IMR-90 (cell line): Measurements from ENCODE around the gene TALDO1. TPM values are rescaled to one million over a fixed set of nuclear protein-coding genes. Genes with fewer than 3 reads are reported as not detected.

Experiments used
- ATAC-seq: fragments of 200-7000 bp; cut with Tn5 transposase; 2 replicates; pipeline ENCODE4 v1.9.1; 2020; ENCODE audit warnings: low read depth, mild to moderate bottlenecking, moderate library complexity
- BruUV-seq: library from RNA; stranded (reverse); fragments of 400-500 nt; replicated peaks from 2 replicates; lab custom pipeline; 2021; lab: Mats Ljungman, UMichigan
- CTCF ChIA-PET: fragments of 300-600 bp; formaldehyde crosslinking; extraction: SDS; loops from one replicate; lab custom pipeline; 2021; ENCODE audit warnings: antibody characterized with exemption; lab: Yijun Ruan, JAX
- POLR2A ChIA-PET: fragments of 300-600 bp; sonication (Branson Sonifier 250); formaldehyde crosslinking; loops from one replicate; lab custom pipeline; 2022; ENCODE audit warnings: antibody characterized with exemption; ENCODE audit not compliant: unreplicated experiment; lab: Charles Lee
- DNase-seq: peaks from one replicate; pipeline ENCODE4 v3.0.0; 2013
- H2AFZ ChIP-seq: replicated peaks from 2 replicates; pipeline ENCODE3; 2013; ENCODE audit warnings: low read length, mild to moderate bottlenecking; ENCODE audit not compliant: poor library complexity
- H2AK5ac ChIP-seq: 2 replicates; pipeline ENCODE4 v1.6.1; 2013; ENCODE audit warnings: low read depth, low read length, inconsistent platforms
- H2AK9ac ChIP-seq: replicated peaks from 2 replicates; pipeline ENCODE3; 2013; ENCODE audit warnings: mild to moderate bottlenecking, low read depth, low read length, moderate library complexity; ENCODE audit not compliant: poor library complexity
- H2BK120ac ChIP-seq: 2 replicates; pipeline ENCODE4 v1.6.1; 2013; ENCODE audit warnings: low read depth, low read length, inconsistent platforms
- H2BK15ac ChIP-seq: 3 replicates; pipeline ENCODE4 v1.6.1; 2013; ENCODE audit warnings: low read depth, low read length, inconsistent platforms
- H2BK20ac ChIP-seq: 2 replicates; pipeline ENCODE4 v1.6.1; 2013; ENCODE audit warnings: low read depth, mild to moderate bottlenecking, inconsistent platforms, low read length, moderate library complexity
- H2BK5ac ChIP-seq: 2 replicates; pipeline ENCODE4 v1.6.1; 2013; ENCODE audit warnings: mild to moderate bottlenecking, low read depth, low read length, inconsistent platforms; ENCODE audit not compliant: poor library complexity, severe bottlenecking
- H3K14ac ChIP-seq: replicated peaks from 2 replicates; pipeline ENCODE4 v1.6.1; 2013; ENCODE audit warnings: low read depth, low read length, inconsistent platforms
- H3K18ac ChIP-seq: 2 replicates; pipeline ENCODE4 v1.6.1; 2013; ENCODE audit warnings: low read depth, low read length, control low read depth
- H3K23ac ChIP-seq: 2 replicates; pipeline ENCODE4 v1.6.1; 2013; ENCODE audit warnings: low read depth, low read length, inconsistent platforms
- H3K27ac ChIP-seq: 2 replicates; pipeline ENCODE4 v1.5.1; 2013; ENCODE audit warnings: mild to moderate bottlenecking, control low read depth, low read length; ENCODE audit not compliant: insufficient read depth
- H3K27me3 ChIP-seq: 2 replicates; pipeline ENCODE4 v1.6.1; 2013; ENCODE audit warnings: low read length; ENCODE audit not compliant: control insufficient read depth, insufficient read depth
- H3K36me3 ChIP-seq: 2 replicates; pipeline ENCODE4 v1.6.1; 2013; ENCODE audit warnings: low read length, mixed read lengths; ENCODE audit not compliant: control insufficient read depth, insufficient read depth
- H3K4ac ChIP-seq: 2 replicates; pipeline ENCODE4 v1.6.1; 2013; ENCODE audit warnings: low read depth, low read length, inconsistent platforms
- H3K4me1 ChIP-seq: 2 replicates; pipeline ENCODE4 v1.6.1; 2013; ENCODE audit warnings: low read length, mixed read lengths; ENCODE audit not compliant: control insufficient read depth, insufficient read depth
- H3K4me2 ChIP-seq: 2 replicates; pipeline ENCODE4 v1.6.1; 2013; ENCODE audit warnings: low read depth, mild to moderate bottlenecking, control low read depth, low read length, moderate library complexity
- H3K4me3 ChIP-seq: 2 replicates; pipeline ENCODE4 v1.5.1; 2013; ENCODE audit warnings: low read depth, mild to moderate bottlenecking, control low read depth, low read length, moderate library complexity; ENCODE audit not compliant: insufficient read depth
- H3K56ac ChIP-seq: 2 replicates; pipeline ENCODE4 v1.6.1; 2013; ENCODE audit warnings: low read length, inconsistent platforms; ENCODE audit not compliant: insufficient read depth; ENCODE audit errors: extremely low read depth
- H3K79me1 ChIP-seq, 2 experiments: 2 replicates each; pipeline ENCODE4 v1.6.1; 2013; ENCODE audit warnings: low read length in 2 of 2, inconsistent platforms in 1 of 2, low read depth in 1 of 2
- H3K9ac ChIP-seq: 2 replicates; pipeline ENCODE4 v1.6.1; 2013; ENCODE audit warnings: low read depth, low read length, control low read depth
- H3K9me1 ChIP-seq: 2 replicates; pipeline ENCODE4 v1.6.1; 2013; ENCODE audit warnings: low read length, inconsistent platforms; ENCODE audit not compliant: insufficient read depth
- H3K9me3 ChIP-seq: 2 replicates; pipeline ENCODE4 v1.6.1; 2013; ENCODE audit warnings: low read length; ENCODE audit not compliant: control insufficient read depth, insufficient read depth
- H4K20me1 ChIP-seq: 2 replicates; pipeline ENCODE4 v1.6.1; 2013; ENCODE audit warnings: low read length, inconsistent platforms; ENCODE audit not compliant: insufficient read depth
- H4K5ac ChIP-seq: 2 replicates; pipeline ENCODE4 v1.6.1; 2013; ENCODE audit warnings: mild to moderate bottlenecking, low read depth, low read length, control low read depth
- H4K8ac ChIP-seq, 2 experiments: 2 replicates each; pipeline ENCODE4 v1.6.1; 2013; ENCODE audit warnings: low read depth in 2 of 2, low read length in 2 of 2, control low read depth in 1 of 2, inconsistent platforms in 1 of 2
- H4K91ac ChIP-seq: 2 replicates; pipeline ENCODE4 v1.6.1; 2013; ENCODE audit warnings: low read depth, low read length, inconsistent platforms; ENCODE audit not compliant: insufficient read depth
- CEBPB ChIP-seq: IDR thresholded peaks from 2 replicates; pipeline ENCODE4 v1.6.1; 2012; ENCODE audit warnings: low read depth, low read length, improper control_type of control experiment
- FOS ChIP-seq: fragments of 150-350 bp; IDR thresholded peaks from 2 replicates; pipeline ENCODE4 v1.6.1; 2016; ENCODE audit warnings: low read depth, low read length
- SMC3 ChIP-seq: fragments of 150-350 bp; IDR thresholded peaks from 2 replicates; pipeline ENCODE4 v1.6.1; 2016; ENCODE audit warnings: low read depth, mild to moderate bottlenecking, antibody characterized with exemption, low read length, moderate library complexity
- WGBS, 2 experiments: methylation state at CpG; one replicate each; pipeline versions ENCODE4 v1.1.5 to v1.1.7; 2013; ENCODE audit warnings: missing lambda C conversion rate in 2 of 2; ENCODE audit not compliant: insufficient read length in 1 of 2; ENCODE audit errors: extremely low coverage in 2 of 2; 5-methylcytosine and 5-hydroxymethylcytosine counted together
- dilution Hi-C: fragments of 300-500 bp; cut with HindIII; formaldehyde crosslinking; loops from one replicate; pipeline ENCODE4 v1.14.3; 2018; ENCODE audit warnings: low sequenced_read_pairs; ENCODE audit not compliant: unreplicated experiment
- in situ Hi-C: fragments of 300-500 bp; cut with MboI; formaldehyde crosslinking; loops from 3 replicates; pipeline ENCODE4 v1.14.3; 2019; ENCODE audit warnings: low sequenced_read_pairs, inconsistent platforms, mixed read lengths
- intact Hi-C: fragments of 100-400 bp; cut with micrococcal nuclease; formaldehyde crosslinking; loops from 2 replicates; pipeline ENCODE4 v1.10.0; 2022
- polyA plus RNA-seq, 3 experiments: library from polyadenylated mRNA; depleted of rRNA; stranded (reverse); fragments of >200 nt; gene quantifications; 2 replicates each; pipeline ENCODE4 v1.2.3, GENCODE V29; 2012; ENCODE audit warnings: low replicate concordance in 1 of 3
- total RNA-seq: library from RNA; depleted of rRNA; stranded (reverse); fragments of >200 nt; gene quantifications from 2 replicates; pipeline ENCODE4 v1.2.3, GENCODE V29; 2012
- TF ChIP-seq, protein P1 (sequence below): conservative IDR thresholded peaks from 2 replicates; pipeline ENCODE4 v1.5.1; 2012; ENCODE audit warnings: mild to moderate bottlenecking, low read depth, low read length, improper control_type of control experiment

Gene TALDO1
- total and polyA plus RNA-seq, 2 of the 4 experiments (the other 2 are of a cell fraction), result 147 to 210 TPM

DNA sequence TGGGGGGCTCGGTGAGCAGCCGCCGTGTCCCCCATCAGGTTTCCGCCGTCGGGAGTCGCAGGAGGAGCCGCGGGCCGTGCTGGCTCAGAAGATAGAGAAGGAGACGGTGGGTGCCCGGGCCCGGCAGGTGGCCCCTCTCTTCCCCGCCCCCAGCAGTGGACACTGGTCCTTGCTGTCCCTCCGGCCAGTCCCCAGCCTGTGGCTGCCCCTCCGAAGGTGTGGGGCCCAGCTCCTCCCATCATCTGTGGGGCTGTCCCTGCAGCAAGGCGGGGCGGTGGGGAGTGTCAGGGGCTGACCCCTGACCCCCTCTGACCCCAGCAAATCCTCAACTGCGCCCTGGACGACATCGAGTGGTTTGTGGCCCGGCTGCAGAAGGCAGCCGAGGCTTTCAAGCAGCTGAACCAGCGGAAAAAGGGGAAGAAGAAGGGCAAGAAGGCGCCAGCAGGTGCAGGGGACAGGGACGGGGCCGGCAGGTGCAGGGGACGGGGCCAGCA lies 26.0 kb upstream of the TALDO1 start:
- in situ Hi-C loops, result no loop called here
- intact Hi-C loops, result loop anchor here (10.0 kb wide), 1 partner anchor 166 kb away; no protein-coding TSS in a partner anchor
- Histone ChIP-seq H2AFZ (peak overlapping the region; percentile 58), H3K79me1 (no peaks in the 10 kb centered on the region), H4K5ac (no peak overlapping the region), H3K27ac (no peak overlapping the region), H2BK20ac (no peak overlapping the region), H3K9me3 (no peaks in the 10 kb centered on the region), H3K9ac (no peak overlapping the region), H3K56ac (no peak overlapping the region), H2AK9ac (no peak overlapping the region), H2BK15ac (no peak overlapping the region), H3K4me1 (no peaks in the 10 kb centered on the region), H2AK5ac (no peak overlapping the region), H3K14ac (no peak overlapping the region), H3K4me2 (no peak overlapping the region), H4K8ac (no peak overlapping the region), H3K9me1 (no peaks in the 10 kb centered on the region), H3K27me3 (peaks cover 9% of the 10 kb centered on the region; the same call in 1 of the 2 replicates), H4K20me1 (no peaks in the 10 kb centered on the region), H3K36me3 (no peaks in the 10 kb centered on the region), H3K18ac (no peak overlapping the region), H3K4ac (no peak overlapping the region), H3K4me3 (no peak overlapping the region), H4K91ac (no peak overlapping the region), H2BK120ac (no peak overlapping the region), H3K23ac (no peak overlapping the region), H2BK5ac (no peak overlapping the region)
- POLR2A ChIA-PET, result no interaction called here
- TF ChIP-seq, protein P1, sequence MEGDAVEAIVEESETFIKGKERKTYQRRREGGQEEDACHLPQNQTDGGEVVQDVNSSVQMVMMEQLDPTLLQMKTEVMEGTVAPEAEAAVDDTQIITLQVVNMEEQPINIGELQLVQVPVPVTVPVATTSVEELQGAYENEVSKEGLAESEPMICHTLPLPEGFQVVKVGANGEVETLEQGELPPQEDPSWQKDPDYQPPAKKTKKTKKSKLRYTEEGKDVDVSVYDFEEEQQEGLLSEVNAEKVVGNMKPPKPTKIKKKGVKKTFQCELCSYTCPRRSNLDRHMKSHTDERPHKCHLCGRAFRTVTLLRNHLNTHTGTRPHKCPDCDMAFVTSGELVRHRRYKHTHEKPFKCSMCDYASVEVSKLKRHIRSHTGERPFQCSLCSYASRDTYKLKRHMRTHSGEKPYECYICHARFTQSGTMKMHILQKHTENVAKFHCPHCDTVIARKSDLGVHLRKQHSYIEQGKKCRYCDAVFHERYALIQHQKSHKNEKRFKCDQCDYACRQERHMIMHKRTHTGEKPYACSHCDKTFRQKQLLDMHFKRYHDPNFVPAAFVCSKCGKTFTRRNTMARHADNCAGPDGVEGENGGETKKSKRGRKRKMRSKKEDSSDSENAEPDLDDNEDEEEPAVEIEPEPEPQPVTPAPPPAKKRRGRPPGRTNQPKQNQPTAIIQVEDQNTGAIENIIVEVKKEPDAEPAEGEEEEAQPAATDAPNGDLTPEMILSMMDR, result no peak
- TF ChIP-seq FOS (no peak), SMC3 (no peak), CEBPB (no peak)
- no peak for ATAC-seq
- no TSS peak for BruUV-seq
- CTCF ChIA-PET, result no interaction called here
- WGBS, 2 experiments, result 39% methylated on average over 10 of the region's 28 CpGs; no CpG with 5 or more reads in 1 of the 2 experiments
- DNase-seq, result no peak
- dilution Hi-C loops, result no loop called here
